Esophagus muscularis mucosa (tissue), 3 donors: Measurements from ENCODE around the gene PLEK2.

Experiments
- CTCF ChIP-seq, 3 experiments: fragments of 200-600 bp in 2 of 3; fragments of 450-650 bp in 1 of 3; sonication (generic) in 2 of 3; IDR thresholded peaks; one replicate each; pipeline ENCODE4 v1.5.1; 2017 to 2019; ENCODE audit warnings: antibody characterized with exemption in 3 of 3, mild to moderate bottlenecking in 2 of 3, moderate library complexity in 1 of 3
- POLR2A ChIP-seq: fragments of 450-650 bp; IDR thresholded peaks from one replicate; pipeline ENCODE4 v1.6.1; 2017; ENCODE audit warnings: antibody characterized with exemption, moderate library complexity, mild to moderate bottlenecking, low read depth
- POLR2AphosphoS5 ChIP-seq, 2 donors: sonication (generic); formaldehyde crosslinking; IDR thresholded peaks; one replicate each; pipeline ENCODE4 v1.6.1; 2017; ENCODE audit warnings: antibody characterized with exemption in 2 of 2

- TF ChIP-seq POLR2A (no peak), CTCF (IDR thresholded peaks at IDR 0.05) (no peak), POLR2AphosphoS5 (IDR thresholded peaks at IDR 0.05) (no peak)
Observed at GRCh38 chr14:67409461-67409860, 2.5 kb downstream of the PLEK2 start.
